ENCODE data around the gene FRY. TPM values are rescaled to one million over a fixed set of nuclear protein-coding genes. Genes with fewer than 3 reads are reported as not detected.

FRY gene
- total and polyA plus RNA-seq, 2 donors: 45.9 to 61.4 TPM

- DNase-seq (ENCODE audit: extremely low spot score): no peak
- H3K27ac ChIP-seq (ENCODE audit: low read depth): no peak overlapping the region
- H3K4me3 ChIP-seq (ENCODE audit: low read depth, low read length): no peak overlapping the region
- 91% methylated on average over 3 of the region's 3 CpGs for WGBS
- no peaks in the 10 kb centered on the region for H3K4me1 ChIP-seq (ENCODE audit: insufficient read depth)
- H3K36me3 ChIP-seq (ENCODE audit: insufficient read depth): no peaks in the 10 kb centered on the region
Observed at GRCh38 chr13:32023698-32024097, 7.9 kb upstream of the FRY start.

- Histone ChIP-seq H3K27ac (ENCODE audit: low read depth) (no peak overlapping the region), H3K4me3 (ENCODE audit: low read depth, low read length) (no peak overlapping the region), H3K4me1 (ENCODE audit: insufficient read depth) (no peaks in the 10 kb centered on the region), H3K36me3 (ENCODE audit: insufficient read depth) (no peaks in the 10 kb centered on the region)
- no peak for DNase-seq (ENCODE audit: extremely low spot score)
- 98% methylated on average over 2 of the region's 2 CpGs for WGBS
Observed at GRCh38 chr13:32024750-32025149, 6.8 kb upstream of the FRY start.

GRCh38 chr13:32025730-32026129, 5.8 kb upstream of the FRY start:
- Histone ChIP-seq H3K27ac (ENCODE audit: low read depth) (no peak overlapping the region), H3K36me3 (ENCODE audit: insufficient read depth) (no peaks in the 10 kb centered on the region), H3K4me1 (ENCODE audit: insufficient read depth) (no peaks in the 10 kb centered on the region), H3K4me3 (ENCODE audit: low read depth, low read length) (no peak overlapping the region)
- 88% methylated on average over 2 of the region's 2 CpGs for WGBS
- DNase-seq (ENCODE audit: extremely low spot score): no peak

GRCh38 chr13:32026623-32027022, 5.0 kb upstream of the FRY start:
- WGBS: 88% methylated on average over 3 of the region's 3 CpGs
- Histone ChIP-seq H3K36me3 (ENCODE audit: insufficient read depth) (no peaks in the 10 kb centered on the region), H3K27ac (ENCODE audit: low read depth) (no peak overlapping the region), H3K4me1 (ENCODE audit: insufficient read depth) (no peaks in the 10 kb centered on the region), H3K4me3 (ENCODE audit: low read depth, low read length) (no peak overlapping the region)
- DNase-seq (ENCODE audit: extremely low spot score): no peak

- Histone ChIP-seq H3K4me1 (ENCODE audit: insufficient read depth) (no peaks in the 10 kb centered on the region), H3K36me3 (ENCODE audit: insufficient read depth) (no peaks in the 10 kb centered on the region), H3K27ac (ENCODE audit: low read depth) (no peak overlapping the region), H3K4me3 (ENCODE audit: low read depth, low read length) (no peak overlapping the region)
- WGBS: 85% methylated on average over 3 of the region's 3 CpGs
- no peak for DNase-seq (ENCODE audit: extremely low spot score)
Observed at GRCh38 chr13:32028711-32029110, 2.9 kb upstream of the FRY start.

- H3K27ac ChIP-seq (ENCODE audit: low read depth): no peak overlapping the region
- H3K4me3 ChIP-seq (ENCODE audit: low read depth, low read length): no peak overlapping the region
- DNase-seq (ENCODE audit: extremely low spot score): no peak
- no peaks in the 10 kb centered on the region for H3K36me3 ChIP-seq (ENCODE audit: insufficient read depth)
- no peaks in the 10 kb centered on the region for H3K4me1 ChIP-seq (ENCODE audit: insufficient read depth)
- 95% methylated on average over 6 of the region's 6 CpGs for WGBS
Observed at GRCh38 chr13:32029684-32030083, 1.9 kb upstream of the FRY start.

- DNase-seq (ENCODE audit: extremely low spot score): no peak
- WGBS: 6% methylated on average over 3 of the region's 3 CpGs
- H3K27ac ChIP-seq (ENCODE audit: low read depth): peak overlapping the region; percentile 78
- peak overlapping the region; percentile 62 for H3K4me3 ChIP-seq (ENCODE audit: low read depth, low read length)
- no peaks in the 10 kb centered on the region for H3K36me3 ChIP-seq (ENCODE audit: insufficient read depth)
- H3K4me1 ChIP-seq (ENCODE audit: insufficient read depth): peaks cover 2% of the 10 kb centered on the region
Observed at GRCh38 chr13:32031815-32032370, 319 bp downstream of the FRY start.

- Histone ChIP-seq H3K4me1 (ENCODE audit: insufficient read depth) (peaks cover 2% of the 10 kb centered on the region), H3K36me3 (ENCODE audit: insufficient read depth) (no peaks in the 10 kb centered on the region), H3K27ac (ENCODE audit: low read depth) (peak overlapping the region; percentile 6), H3K4me3 (ENCODE audit: low read depth, low read length) (no peak overlapping the region)
- 45% methylated on average over 1 of the region's 1 CpG for WGBS
- no peak for DNase-seq (ENCODE audit: extremely low spot score)
Observed at GRCh38 chr13:32032759-32033158, 1.2 kb downstream of the FRY start.

- H3K27ac ChIP-seq (ENCODE audit: low read depth): peak overlapping the region; percentile 18
- H3K4me3 ChIP-seq (ENCODE audit: low read depth, low read length): no peak overlapping the region
- no peaks in the 10 kb centered on the region for H3K36me3 ChIP-seq (ENCODE audit: insufficient read depth)
- WGBS: 85% methylated on average over 3 of the region's 3 CpGs
- peaks cover 2% of the 10 kb centered on the region for H3K4me1 ChIP-seq (ENCODE audit: insufficient read depth)
- no peak for DNase-seq (ENCODE audit: extremely low spot score)
Observed at GRCh38 chr13:32033744-32034143, 2.2 kb downstream of the FRY start.

GRCh38 chr13:32035716-32036115, 4.1 kb downstream of the FRY start:
- WGBS: 77% methylated on average over 2 of the region's 2 CpGs
- Histone ChIP-seq H3K4me3 (ENCODE audit: low read depth, low read length) (no peak overlapping the region), H3K4me1 (ENCODE audit: insufficient read depth) (peaks cover 2% of the 10 kb centered on the region), H3K27ac (ENCODE audit: low read depth) (no peak overlapping the region), H3K36me3 (ENCODE audit: insufficient read depth) (no peaks in the 10 kb centered on the region)
- no peak for DNase-seq (ENCODE audit: extremely low spot score)

- 49% methylated on average over 4 of the region's 4 CpGs for WGBS
- Histone ChIP-seq H3K36me3 (ENCODE audit: insufficient read depth) (no peaks in the 10 kb centered on the region), H3K4me1 (ENCODE audit: insufficient read depth) (peaks cover 2% of the 10 kb centered on the region), H3K4me3 (ENCODE audit: low read depth, low read length) (no peak overlapping the region), H3K27ac (ENCODE audit: low read depth) (no peak overlapping the region)
- no peak for DNase-seq (ENCODE audit: extremely low spot score)
Observed at GRCh38 chr13:32036126-32036695, 4.6 kb downstream of the FRY start.

GRCh38 chr13:32036757-32037156, 5.2 kb downstream of the FRY start:
- Histone ChIP-seq H3K36me3 (ENCODE audit: insufficient read depth) (no peaks in the 10 kb centered on the region), H3K27ac (ENCODE audit: low read depth) (peak overlapping the region; percentile 34), H3K4me1 (ENCODE audit: insufficient read depth) (peaks cover 2% of the 10 kb centered on the region), H3K4me3 (ENCODE audit: low read depth, low read length) (no peak overlapping the region)
- WGBS: 34% methylated on average over 2 of the region's 2 CpGs
- no peak for DNase-seq (ENCODE audit: extremely low spot score)

- Histone ChIP-seq H3K27ac (ENCODE audit: low read depth) (no peak overlapping the region), H3K4me3 (ENCODE audit: low read depth, low read length) (no peak overlapping the region), H3K4me1 (ENCODE audit: insufficient read depth) (peaks cover 2% of the 10 kb centered on the region), H3K36me3 (ENCODE audit: insufficient read depth) (no peaks in the 10 kb centered on the region)
- DNase-seq (ENCODE audit: extremely low spot score): no peak
- WGBS: 23% methylated on average over 2 of the region's 2 CpGs
Observed at GRCh38 chr13:32037471-32037870, 5.9 kb downstream of the FRY start.

GRCh38 chr13:32038343-32038742, 6.8 kb downstream of the FRY start:
- no peak overlapping the region for H3K4me3 ChIP-seq (ENCODE audit: low read depth, low read length)
- no peak for DNase-seq (ENCODE audit: extremely low spot score)
- H3K4me1 ChIP-seq (ENCODE audit: insufficient read depth): peaks cover 2% of the 10 kb centered on the region
- WGBS: 87% methylated on average over 5 of the region's 5 CpGs
- no peak overlapping the region for H3K27ac ChIP-seq (ENCODE audit: low read depth)
- no peaks in the 10 kb centered on the region for H3K36me3 ChIP-seq (ENCODE audit: insufficient read depth)

GRCh38 chr13:32039056-32039455, 7.5 kb downstream of the FRY start:
- Histone ChIP-seq H3K4me3 (ENCODE audit: low read depth, low read length) (no peak overlapping the region), H3K4me1 (ENCODE audit: insufficient read depth) (peaks cover 2% of the 10 kb centered on the region), H3K27ac (ENCODE audit: low read depth) (no peak overlapping the region), H3K36me3 (ENCODE audit: insufficient read depth) (no peaks in the 10 kb centered on the region)
- DNase-seq (ENCODE audit: extremely low spot score): no peak
